Measurements from ENCODE around the gene SMLR1. TPM values are rescaled to one million over a fixed set of nuclear protein-coding genes. Genes with fewer than 3 reads are reported as not detected.

Gene SMLR1
- polyA plus RNA-seq (2013) = 0.03 TPM

- H3K9me3 ChIP-seq (ENCODE audit: control extremely low read depth in 1 of 5, control insufficient read depth in 4 of 5, insufficient read depth in 2 of 5, low read depth in 1 of 5, low read length in 4 of 5) = no peaks in the 10 kb centered on the region
- WGBS (ENCODE audit: insufficient coverage) = 100% methylated on average over 3 of the region's 11 CpGs
- ChIA-PET CTCF (no interaction called here), POLR2A (no interaction called here)
- H3K27me3 ChIP-seq (replicated peaks in 2 of 5; ENCODE audit: control insufficient read depth in 4 of 5, insufficient read depth in 5 of 5, low read length in 4 of 5) = no peaks in the 10 kb centered on the region
- H3K27ac ChIP-seq (ENCODE audit: insufficient read depth in 1 of 2, low read depth in 1 of 2, low read length in 2 of 2, poor library complexity in 1 of 2, severe bottlenecking in 2 of 2) = no peak within 1 kb of the TSS
- peaks cover 0 to 12% (median 1%) of the 10 kb centered on the region in 4 experiments for H3K4me1 ChIP-seq (ENCODE audit: control extremely low read depth in 1 of 4, control insufficient read depth in 4 of 4, insufficient read depth in 4 of 4, low read length in 3 of 4)
- no peak for DNase-seq
- no peaks in the 10 kb centered on the region for H3K36me3 ChIP-seq (ENCODE audit: control insufficient read depth in 4 of 4, insufficient read depth in 4 of 4, low read length in 3 of 4)
- H3K4me3 ChIP-seq (ENCODE audit: control insufficient read depth in 1 of 7, extremely low read depth in 1 of 7, insufficient read depth in 4 of 7, low read depth in 2 of 7, low read length in 6 of 7) = no peak within 1 kb of the TSS
Measured at GRCh38 chr6:130827247-130828149, at the start of gene SMLR1. Gene SMLR1, plus strand, starts transcription at chr6:130827406. Its CDS starts 8 bp downstream, at chr6:130827414.

GRCh38 chr6:130778946-130779657 is 48.1 kb upstream of the SMLR1 start:
- H3K4me1 ChIP-seq (ENCODE audit: control extremely low read depth in 1 of 4, control insufficient read depth in 4 of 4, insufficient read depth in 4 of 4, low read length in 3 of 4) = peaks cover 7 to 30% (median 12%) of the 10 kb centered on the region in 4 experiments
- no peak overlapping the region for H3K27ac ChIP-seq (ENCODE audit: insufficient read depth in 1 of 2, low read depth in 1 of 2, low read length in 2 of 2, poor library complexity in 1 of 2, severe bottlenecking in 2 of 2)
- ChIA-PET POLR2A (no interaction called here), CTCF (interaction anchor here (0.5 kb wide), 1 partner anchor 735 kb away, joined by 4 read pairs; no protein-coding TSS in a partner anchor)
- peak overlapping the region in 1 of 7 experiments; percentile 17 for H3K4me3 ChIP-seq (ENCODE audit: control insufficient read depth in 1 of 7, extremely low read depth in 1 of 7, insufficient read depth in 4 of 7, low read depth in 2 of 7, low read length in 6 of 7)
- peak; percentile 17 to 85 (median 80) for DNase-seq
- H3K9me3 ChIP-seq (ENCODE audit: control extremely low read depth in 1 of 5, control insufficient read depth in 4 of 5, insufficient read depth in 2 of 5, low read depth in 1 of 5, low read length in 4 of 5) = peaks cover 0 to 1% (median 0%) of the 10 kb centered on the region in 5 experiments
- H3K27me3 ChIP-seq (replicated peaks in 2 of 5; ENCODE audit: control insufficient read depth in 4 of 5, insufficient read depth in 5 of 5, low read length in 4 of 5) = no peaks in the 10 kb centered on the region
- WGBS (ENCODE audit: insufficient coverage) = 62% methylated on average over 3 of the region's 7 CpGs
- H3K36me3 ChIP-seq (ENCODE audit: control insufficient read depth in 4 of 4, insufficient read depth in 4 of 4, low read length in 3 of 4) = no peaks in the 10 kb centered on the region

DNA sequence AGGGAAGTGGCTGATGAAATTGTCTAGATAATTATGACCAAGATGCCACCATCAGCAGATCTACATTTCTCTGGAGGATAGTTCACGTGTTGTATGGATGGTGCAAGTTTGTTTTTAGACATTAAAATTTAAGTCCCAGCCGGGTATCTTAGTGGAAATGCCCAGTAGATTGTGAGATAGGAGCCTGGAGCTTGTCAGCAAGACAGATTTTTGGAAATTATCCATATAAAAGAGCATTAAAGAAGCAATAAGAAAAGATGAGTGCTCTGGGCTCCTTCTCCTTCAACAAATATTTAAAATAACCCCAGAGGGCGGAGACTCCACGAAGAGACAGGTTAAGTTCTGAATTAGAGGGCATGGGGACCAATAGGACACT is 47.6 kb upstream of the SMLR1 start:
- Histone ChIP-seq H3K4me1 (ENCODE audit: control extremely low read depth in 1 of 4, control insufficient read depth in 4 of 4, insufficient read depth in 4 of 4, low read length in 3 of 4) (peaks cover 7 to 30% (median 12%) of the 10 kb centered on the region in 4 experiments), H3K27me3 (replicated peaks in 2 of 5; ENCODE audit: control insufficient read depth in 4 of 5, insufficient read depth in 5 of 5, low read length in 4 of 5) (no peaks in the 10 kb centered on the region), H3K36me3 (ENCODE audit: control insufficient read depth in 4 of 4, insufficient read depth in 4 of 4, low read length in 3 of 4) (no peaks in the 10 kb centered on the region), H3K9me3 (ENCODE audit: control extremely low read depth in 1 of 5, control insufficient read depth in 4 of 5, insufficient read depth in 2 of 5, low read depth in 1 of 5, low read length in 4 of 5) (peaks cover 0 to 2% (median 0%) of the 10 kb centered on the region in 5 experiments), H3K27ac (ENCODE audit: insufficient read depth in 1 of 2, low read depth in 1 of 2, low read length in 2 of 2, poor library complexity in 1 of 2, severe bottlenecking in 2 of 2) (no peak overlapping the region), H3K4me3 (ENCODE audit: control insufficient read depth in 1 of 7, extremely low read depth in 1 of 7, insufficient read depth in 4 of 7, low read depth in 2 of 7, low read length in 6 of 7) (no peak overlapping the region)
- no CpG with 5 or more reads among the region's 4 CpGs for WGBS (ENCODE audit: insufficient coverage)
- CTCF ChIA-PET = no interaction called here
- no peak for DNase-seq
- POLR2A ChIA-PET = no interaction called here

GRCh38 chr6:130780122-130780521 is 47.1 kb upstream of the SMLR1 start:
- CTCF ChIA-PET = no interaction called here
- Histone ChIP-seq H3K27ac (ENCODE audit: insufficient read depth in 1 of 2, low read depth in 1 of 2, low read length in 2 of 2, poor library complexity in 1 of 2, severe bottlenecking in 2 of 2) (no peak overlapping the region), H3K36me3 (ENCODE audit: control insufficient read depth in 4 of 4, insufficient read depth in 4 of 4, low read length in 3 of 4) (no peaks in the 10 kb centered on the region), H3K4me3 (ENCODE audit: control insufficient read depth in 1 of 7, extremely low read depth in 1 of 7, insufficient read depth in 4 of 7, low read depth in 2 of 7, low read length in 6 of 7) (no peak overlapping the region), H3K9me3 (ENCODE audit: control extremely low read depth in 1 of 5, control insufficient read depth in 4 of 5, insufficient read depth in 2 of 5, low read depth in 1 of 5, low read length in 4 of 5) (peaks cover 0 to 3% (median 0%) of the 10 kb centered on the region in 5 experiments), H3K27me3 (replicated peaks in 2 of 5; ENCODE audit: control insufficient read depth in 4 of 5, insufficient read depth in 5 of 5, low read length in 4 of 5) (no peaks in the 10 kb centered on the region), H3K4me1 (ENCODE audit: control extremely low read depth in 1 of 4, control insufficient read depth in 4 of 4, insufficient read depth in 4 of 4, low read length in 3 of 4) (peaks cover 7 to 30% (median 12%) of the 10 kb centered on the region in 4 experiments)
- POLR2A ChIA-PET = no interaction called here
- DNase-seq = no peak
- 100% methylated on average over 1 of the region's 1 CpG for WGBS (ENCODE audit: insufficient coverage)

- ChIA-PET CTCF (no interaction called here), POLR2A (no interaction called here)
- Histone ChIP-seq H3K4me3 (ENCODE audit: control insufficient read depth in 1 of 7, extremely low read depth in 1 of 7, insufficient read depth in 4 of 7, low read depth in 2 of 7, low read length in 6 of 7) (no peak overlapping the region), H3K27ac (ENCODE audit: insufficient read depth in 1 of 2, low read depth in 1 of 2, low read length in 2 of 2, poor library complexity in 1 of 2, severe bottlenecking in 2 of 2) (no peak overlapping the region), H3K9me3 (ENCODE audit: control extremely low read depth in 1 of 5, control insufficient read depth in 4 of 5, insufficient read depth in 2 of 5, low read depth in 1 of 5, low read length in 4 of 5) (peaks cover 0 to 3% (median 0%) of the 10 kb centered on the region in 5 experiments), H3K36me3 (ENCODE audit: control insufficient read depth in 4 of 4, insufficient read depth in 4 of 4, low read length in 3 of 4) (no peaks in the 10 kb centered on the region), H3K27me3 (replicated peaks in 2 of 5; ENCODE audit: control insufficient read depth in 4 of 5, insufficient read depth in 5 of 5, low read length in 4 of 5) (no peaks in the 10 kb centered on the region), H3K4me1 (ENCODE audit: control extremely low read depth in 1 of 4, control insufficient read depth in 4 of 4, insufficient read depth in 4 of 4, low read length in 3 of 4) (peaks cover 7 to 20% (median 9%) of the 10 kb centered on the region in 4 experiments)
- WGBS (ENCODE audit: insufficient coverage) = 94% methylated on average over 2 of the region's 3 CpGs
- no peak for DNase-seq
Measured at GRCh38 chr6:130781557-130781956, 45.6 kb upstream of the SMLR1 start.

DNA sequence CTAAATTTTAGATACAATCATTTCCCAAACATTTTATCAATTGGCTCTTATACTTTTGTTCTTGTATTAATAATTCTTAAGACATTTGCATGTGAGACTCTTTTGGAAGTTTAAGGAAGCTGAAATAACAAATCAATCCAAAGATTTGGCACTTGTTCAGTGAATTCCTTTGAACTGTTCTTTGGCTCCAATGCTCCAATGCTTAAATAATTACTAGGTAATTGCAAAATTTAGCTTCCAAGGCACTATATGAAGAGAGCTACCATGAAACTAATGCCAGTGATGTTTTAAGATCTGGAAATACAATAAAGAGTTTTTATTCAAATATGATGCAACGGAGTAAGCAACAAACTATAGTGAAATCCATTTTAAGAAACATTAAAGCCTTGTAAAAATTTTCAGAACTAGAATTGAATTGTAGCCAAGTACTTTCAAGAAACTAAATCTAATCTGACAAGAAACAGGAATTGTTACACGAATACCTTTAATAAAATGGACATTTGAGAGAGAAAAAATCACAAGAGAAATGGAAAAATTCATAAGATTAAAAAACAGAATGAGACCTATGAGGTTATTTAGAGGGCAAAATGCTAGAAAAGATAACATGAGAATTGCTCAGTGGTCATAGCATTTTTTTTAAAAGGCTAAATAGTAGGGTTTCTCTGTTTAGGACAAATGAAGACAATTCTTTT is 43.6 kb upstream of the SMLR1 start:
- WGBS (ENCODE audit: insufficient coverage) = no CpG with 5 or more reads among the region's 2 CpGs
- ChIA-PET CTCF (no interaction called here), POLR2A (no interaction called here)
- Histone ChIP-seq H3K27ac (ENCODE audit: insufficient read depth in 1 of 2, low read depth in 1 of 2, low read length in 2 of 2, poor library complexity in 1 of 2, severe bottlenecking in 2 of 2) (no peak overlapping the region), H3K27me3 (replicated peaks in 2 of 5; ENCODE audit: control insufficient read depth in 4 of 5, insufficient read depth in 5 of 5, low read length in 4 of 5) (no peaks in the 10 kb centered on the region), H3K36me3 (ENCODE audit: control insufficient read depth in 4 of 4, insufficient read depth in 4 of 4, low read length in 3 of 4) (no peaks in the 10 kb centered on the region), H3K9me3 (ENCODE audit: control extremely low read depth in 1 of 5, control insufficient read depth in 4 of 5, insufficient read depth in 2 of 5, low read depth in 1 of 5, low read length in 4 of 5) (peaks cover 0 to 3% (median 0%) of the 10 kb centered on the region in 5 experiments), H3K4me1 (ENCODE audit: control extremely low read depth in 1 of 4, control insufficient read depth in 4 of 4, insufficient read depth in 4 of 4, low read length in 3 of 4) (peaks cover 3 to 11% (median 7%) of the 10 kb centered on the region in 4 experiments), H3K4me3 (ENCODE audit: control insufficient read depth in 1 of 7, extremely low read depth in 1 of 7, insufficient read depth in 4 of 7, low read depth in 2 of 7, low read length in 6 of 7) (no peak overlapping the region)
- no peak for DNase-seq

Data from common myeloid progenitor, CD34-positive (primary cell).